Measurements from ENCODE around the gene DNAJC18.
"Not testable (repeated sequence)": the region's sequence is repeated elsewhere in the genome, so short reads cannot be mapped to it uniquely, and the experiment has no call there.

Gene DNAJC18

GRCh38 chr5:139460455-139460854 is 21.1 kb upstream of the DNAJC18 start:
- no peak for FAIRE-seq

GRCh38 chr5:139459451-139459934 is 20.2 kb upstream of the DNAJC18 start:
- no peak for FAIRE-seq

- FAIRE-seq: no peak
Observed at GRCh38 chr5:139458580-139459407, 19.5 kb upstream of the DNAJC18 start.

GRCh38 chr5:139457653-139458306 is 18.5 kb upstream of the DNAJC18 start:
- FAIRE-seq: no peak

GRCh38 chr5:139457241-139457640 is 17.9 kb upstream of the DNAJC18 start:
- no peak for FAIRE-seq

- no peak for FAIRE-seq
Observed at GRCh38 chr5:139456776-139457175, 17.5 kb upstream of the DNAJC18 start.

GRCh38 chr5:139454568-139455290 is 15.4 kb upstream of the DNAJC18 start:
- no peak for FAIRE-seq

GRCh38 chr5:139453683-139454567 is 14.6 kb upstream of the DNAJC18 start:
- no peak for FAIRE-seq

GRCh38 chr5:139451878-139452660 is 12.7 kb upstream of the DNAJC18 start:
- no peak for FAIRE-seq

GRCh38 chr5:139451176-139451575 is 11.9 kb upstream of the DNAJC18 start:
- FAIRE-seq: no peak

- FAIRE-seq: no peak
Observed at GRCh38 chr5:139446956-139447779, 7.8 kb upstream of the DNAJC18 start.

GRCh38 chr5:139445325-139446170 is 6.2 kb upstream of the DNAJC18 start:
- no peak for FAIRE-seq

- FAIRE-seq: no peak
Observed at GRCh38 chr5:139443831-139444453, 4.6 kb upstream of the DNAJC18 start.

- not testable (repeated sequence) for FAIRE-seq
Observed at GRCh38 chr5:139440416-139440815, 1.1 kb upstream of the DNAJC18 start.

GRCh38 chr5:139438707-139439012 is 665 bp downstream of the DNAJC18 start:
- no peak for FAIRE-seq

GRCh38 chr5:139435676-139436075 is 3.6 kb downstream of the DNAJC18 start:
- FAIRE-seq: no peak

GRCh38 chr5:139431706-139432105 is 7.6 kb downstream of the DNAJC18 start:
- FAIRE-seq: no peak

- FAIRE-seq: no peak
Observed at GRCh38 chr5:139430015-139430414, 9.3 kb downstream of the DNAJC18 start.

GRCh38 chr5:139426203-139426885 is 13.0 kb downstream of the DNAJC18 start:
- FAIRE-seq: no peak
